Measurements from ENCODE around the gene RNU6-1.

Gene RNU6-1

DNA sequence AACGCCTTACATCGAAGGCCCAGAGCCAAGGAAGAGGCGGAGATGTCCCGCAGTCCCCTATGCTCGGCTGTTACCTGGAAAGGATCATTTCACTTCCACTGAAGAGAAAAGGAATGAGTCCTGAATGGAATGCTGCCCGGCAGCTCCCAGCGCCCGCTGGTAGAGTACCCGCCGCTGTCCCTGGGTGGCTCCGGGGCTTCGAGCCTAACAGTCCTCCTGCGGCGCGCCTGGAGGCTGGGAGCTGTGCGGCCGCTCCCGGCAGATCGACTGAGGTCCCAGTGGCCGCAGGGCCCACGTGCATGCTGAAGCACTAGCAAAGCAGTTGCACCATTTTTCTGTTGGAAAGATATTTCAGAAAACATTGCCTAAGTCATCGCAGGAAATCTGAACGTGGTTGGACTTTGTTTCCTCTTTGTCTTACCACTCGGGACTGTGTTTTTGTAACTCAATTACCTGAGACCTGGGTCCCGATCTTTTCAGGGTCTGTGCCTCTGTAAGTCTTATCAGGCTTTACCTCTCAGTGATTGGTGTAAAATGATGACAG, 984 bp downstream of the RNU6-1 start:
- Histone ChIP-seq H3K36me3 (ENCODE audit: control insufficient read depth in 2 of 2, insufficient read depth in 1 of 2, low read length in 2 of 2) (no peaks in the 10 kb centered on the region), H3K4me1 (ENCODE audit: control insufficient read depth, insufficient read depth, low read length) (no peaks in the 10 kb centered on the region; the same call in 1 of the 2 replicates), H3K4me3 (ENCODE audit: low read depth, low read length) (no peak overlapping the region), H3K27ac (ENCODE audit: extremely low read depth, low read depth, low read length) (no peak overlapping the region), H3K9me3 (ENCODE audit: control insufficient read depth, insufficient read depth, low read depth, low read length) (no peaks in the 10 kb centered on the region)
- ChIA-PET CTCF (interaction anchor here (4.3 kb wide), 1 partner anchor 381 kb away, joined by 59 read pairs; no protein-coding TSS in a partner anchor), POLR2A (no interaction called here)
- TF ChIP-seq ZNF768 (tag by site-specific recombination; IDR thresholded peaks at IDR 0.05) = 0 out of 2 replicates have a peak, but pooled peaks have one; percentile 13
- TF ChIP-seq, protein P1, sequence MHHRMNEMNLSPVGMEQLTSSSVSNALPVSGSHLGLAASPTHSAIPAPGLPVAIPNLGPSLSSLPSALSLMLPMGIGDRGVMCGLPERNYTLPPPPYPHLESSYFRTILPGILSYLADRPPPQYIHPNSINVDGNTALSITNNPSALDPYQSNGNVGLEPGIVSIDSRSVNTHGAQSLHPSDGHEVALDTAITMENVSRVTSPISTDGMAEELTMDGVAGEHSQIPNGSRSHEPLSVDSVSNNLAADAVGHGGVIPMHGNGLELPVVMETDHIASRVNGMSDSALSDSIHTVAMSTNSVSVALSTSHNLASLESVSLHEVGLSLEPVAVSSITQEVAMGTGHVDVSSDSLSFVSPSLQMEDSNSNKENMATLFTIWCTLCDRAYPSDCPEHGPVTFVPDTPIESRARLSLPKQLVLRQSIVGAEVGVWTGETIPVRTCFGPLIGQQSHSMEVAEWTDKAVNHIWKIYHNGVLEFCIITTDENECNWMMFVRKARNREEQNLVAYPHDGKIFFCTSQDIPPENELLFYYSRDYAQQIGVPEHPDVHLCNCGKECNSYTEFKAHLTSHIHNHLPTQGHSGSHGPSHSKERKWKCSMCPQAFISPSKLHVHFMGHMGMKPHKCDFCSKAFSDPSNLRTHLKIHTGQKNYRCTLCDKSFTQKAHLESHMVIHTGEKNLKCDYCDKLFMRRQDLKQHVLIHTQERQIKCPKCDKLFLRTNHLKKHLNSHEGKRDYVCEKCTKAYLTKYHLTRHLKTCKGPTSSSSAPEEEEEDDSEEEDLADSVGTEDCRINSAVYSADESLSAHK (tag by site-specific recombination; IDR thresholded peaks at IDR 0.05) = no peak

DNA sequence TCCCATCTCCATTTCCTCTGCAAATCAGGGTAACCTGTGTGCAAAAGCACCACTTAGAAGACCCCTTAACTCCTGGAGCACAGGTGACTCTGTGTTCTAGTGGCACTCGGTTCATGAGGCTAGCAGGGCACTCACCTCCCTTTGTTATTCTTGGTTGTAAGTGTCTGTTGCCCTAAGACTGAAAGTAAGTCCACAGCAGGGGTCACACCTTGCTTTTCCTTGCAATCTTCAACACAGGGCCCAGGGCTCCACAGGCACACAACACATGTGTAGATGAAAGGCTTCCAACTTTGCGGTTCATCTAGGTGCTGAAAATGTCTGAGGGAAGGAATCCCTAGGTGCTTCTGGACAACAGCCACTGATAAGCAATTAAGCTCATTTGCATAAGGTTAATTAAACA, 2.9 kb downstream of the RNU6-1 start:
- no peaks in the 10 kb centered on the region for H3K36me3 ChIP-seq (ENCODE audit: control insufficient read depth in 2 of 2, insufficient read depth in 1 of 2, low read length in 2 of 2)
- H3K4me1 ChIP-seq (ENCODE audit: control insufficient read depth, insufficient read depth, low read length) = no peaks in the 10 kb centered on the region; the same call in 1 of the 2 replicates
- no peak overlapping the region for H3K4me3 ChIP-seq (ENCODE audit: low read depth, low read length)
- H3K27ac ChIP-seq (ENCODE audit: extremely low read depth, low read depth, low read length) = no peak overlapping the region
- TF ChIP-seq ZNF2 (tag by site-specific recombination; IDR thresholded peaks at IDR 0.05) (no peak), ZNF366 (tag by site-specific recombination; conservative IDR thresholded peaks at IDR 0.05) (no peak), ZBTB20 (tag by site-specific recombination; IDR thresholded peaks at IDR 0.05) (peak; percentile 77; the same call in 1 of the 2 replicates)
- POLR2A ChIA-PET = no interaction called here
- CTCF ChIA-PET = interaction anchor here (0.6 to 4.3 kb wide), 12 partner anchors 11 to 890 kb away, joined by 3 to 59 read pairs (median 3); no protein-coding TSS in a partner anchor
- H3K9me3 ChIP-seq (ENCODE audit: control insufficient read depth, insufficient read depth, low read depth, low read length) = no peaks in the 10 kb centered on the region

DNA sequence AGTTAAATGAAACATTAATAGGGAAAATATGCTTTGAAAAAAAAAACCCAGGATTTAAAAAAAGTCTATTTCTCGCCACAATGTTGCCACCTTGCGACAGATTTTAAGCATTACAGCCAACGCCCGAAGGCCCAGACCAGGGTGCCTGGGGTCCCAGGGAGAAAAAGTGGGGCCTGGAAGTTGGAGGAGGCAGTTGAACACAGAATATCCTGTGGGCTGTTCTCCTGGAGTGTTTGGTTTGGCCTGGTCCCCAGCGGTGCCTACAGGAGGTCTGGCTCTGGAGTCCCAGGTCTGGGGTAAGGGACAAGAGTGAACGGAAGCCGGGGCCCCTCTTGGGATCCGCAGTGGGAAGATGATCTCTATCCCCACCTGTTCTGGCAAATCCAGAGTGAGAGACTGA, 3.4 kb downstream of the RNU6-1 start:
- POLR2A ChIA-PET = no interaction called here
- H3K4me3 ChIP-seq (ENCODE audit: low read depth, low read length) = no peak overlapping the region
- no peaks in the 10 kb centered on the region for H3K36me3 ChIP-seq (ENCODE audit: control insufficient read depth in 2 of 2, insufficient read depth in 1 of 2, low read length in 2 of 2)
- no peak overlapping the region for H3K27ac ChIP-seq (ENCODE audit: extremely low read depth, low read depth, low read length)
- no peaks in the 10 kb centered on the region; the same call in 1 of the 2 replicates for H3K4me1 ChIP-seq (ENCODE audit: control insufficient read depth, insufficient read depth, low read length)
- CTCF ChIA-PET = interaction anchor here (0.6 to 4.3 kb wide), 24 partner anchors 10 to 895 kb away, joined by 3 to 59 read pairs (median 4); no protein-coding TSS in a partner anchor
- H3K9me3 ChIP-seq (ENCODE audit: control insufficient read depth, insufficient read depth, low read depth, low read length) = no peaks in the 10 kb centered on the region
- no peak for TF ChIP-seq EGR2 (tag by site-specific recombination; IDR thresholded peaks at IDR 0.05; ENCODE audit: low read depth)
- 0 out of 2 replicates have a peak, but pooled peaks have one; percentile 35 for TF ChIP-seq KLF10 (tag by site-specific recombination; IDR thresholded peaks at IDR 0.05)
- TF ChIP-seq, protein P2, sequence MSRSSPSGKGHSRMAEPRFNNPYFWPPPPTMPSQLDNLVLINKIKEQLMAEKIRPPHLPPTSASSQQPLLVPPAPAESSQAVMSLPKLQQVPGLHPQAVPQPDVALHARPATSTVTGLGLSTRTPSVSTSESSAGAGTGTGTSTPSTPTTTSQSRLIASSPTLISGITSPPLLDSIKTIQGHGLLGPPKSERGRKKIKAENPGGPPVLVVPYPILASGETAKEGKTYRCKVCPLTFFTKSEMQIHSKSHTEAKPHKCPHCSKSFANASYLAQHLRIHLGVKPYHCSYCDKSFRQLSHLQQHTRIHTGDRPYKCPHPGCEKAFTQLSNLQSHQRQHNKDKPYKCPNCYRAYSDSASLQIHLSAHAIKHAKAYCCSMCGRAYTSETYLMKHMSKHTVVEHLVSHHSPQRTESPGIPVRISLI (tag by site-specific recombination; IDR thresholded peaks at IDR 0.05) = peak; percentile 80; the same call in 1 of the 2 replicates
- TF ChIP-seq ZSCAN30 (tag by site-specific recombination; IDR thresholded peaks at IDR 0.05) = no peak
- TF ChIP-seq ZXDB (tag by site-specific recombination; IDR thresholded peaks at IDR 0.05) = 0 out of 2 replicates have a peak, but pooled peaks have one; percentile 23
- TF ChIP-seq, protein P3, sequence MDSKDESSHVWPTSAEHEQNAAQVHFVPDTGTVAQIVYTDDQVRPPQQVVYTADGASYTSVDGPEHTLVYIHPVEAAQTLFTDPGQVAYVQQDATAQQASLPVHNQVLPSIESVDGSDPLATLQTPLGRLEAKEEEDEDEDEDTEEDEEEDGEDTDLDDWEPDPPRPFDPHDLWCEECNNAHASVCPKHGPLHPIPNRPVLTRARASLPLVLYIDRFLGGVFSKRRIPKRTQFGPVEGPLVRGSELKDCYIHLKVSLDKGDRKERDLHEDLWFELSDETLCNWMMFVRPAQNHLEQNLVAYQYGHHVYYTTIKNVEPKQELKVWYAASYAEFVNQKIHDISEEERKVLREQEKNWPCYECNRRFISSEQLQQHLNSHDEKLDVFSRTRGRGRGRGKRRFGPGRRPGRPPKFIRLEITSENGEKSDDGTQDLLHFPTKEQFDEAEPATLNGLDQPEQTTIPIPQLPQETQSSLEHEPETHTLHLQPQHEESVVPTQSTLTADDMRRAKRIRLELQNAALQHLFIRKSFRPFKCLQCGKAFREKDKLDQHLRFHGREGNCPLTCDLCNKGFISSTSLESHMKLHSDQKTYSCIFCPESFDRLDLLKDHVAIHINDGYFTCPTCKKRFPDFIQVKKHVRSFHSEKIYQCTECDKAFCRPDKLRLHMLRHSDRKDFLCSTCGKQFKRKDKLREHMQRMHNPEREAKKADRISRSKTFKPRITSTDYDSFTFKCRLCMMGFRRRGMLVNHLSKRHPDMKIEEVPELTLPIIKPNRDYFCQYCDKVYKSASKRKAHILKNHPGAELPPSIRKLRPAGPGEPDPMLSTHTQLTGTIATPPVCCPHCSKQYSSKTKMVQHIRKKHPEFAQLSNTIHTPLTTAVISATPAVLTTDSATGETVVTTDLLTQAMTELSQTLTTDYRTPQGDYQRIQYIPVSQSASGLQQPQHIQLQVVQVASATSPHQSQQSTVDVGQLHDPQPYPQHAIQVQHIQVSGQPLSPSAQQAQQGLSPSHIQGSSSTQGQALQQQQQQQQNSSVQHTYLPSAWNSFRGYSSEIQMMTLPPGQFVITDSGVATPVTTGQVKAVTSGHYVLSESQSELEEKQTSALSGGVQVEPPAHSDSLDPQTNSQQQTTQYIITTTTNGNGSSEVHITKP (tag by site-specific recombination; IDR thresholded peaks at IDR 0.05) = no peak
- TF ChIP-seq GLIS1 (tag by site-specific recombination; IDR thresholded peaks at IDR 0.05) = 0 out of 2 replicates have a peak, but pooled peaks have one; percentile 18
- TF ChIP-seq WT1 (tag by site-specific recombination; IDR thresholded peaks at IDR 0.05) = no peak
- TF ChIP-seq RBAK (tag by site-specific recombination; IDR thresholded peaks at IDR 0.05) = no peak
- TF ChIP-seq ZNF658 (tag by site-specific recombination; IDR thresholded peaks at IDR 0.05) = no peak
- TF ChIP-seq, protein P4, sequence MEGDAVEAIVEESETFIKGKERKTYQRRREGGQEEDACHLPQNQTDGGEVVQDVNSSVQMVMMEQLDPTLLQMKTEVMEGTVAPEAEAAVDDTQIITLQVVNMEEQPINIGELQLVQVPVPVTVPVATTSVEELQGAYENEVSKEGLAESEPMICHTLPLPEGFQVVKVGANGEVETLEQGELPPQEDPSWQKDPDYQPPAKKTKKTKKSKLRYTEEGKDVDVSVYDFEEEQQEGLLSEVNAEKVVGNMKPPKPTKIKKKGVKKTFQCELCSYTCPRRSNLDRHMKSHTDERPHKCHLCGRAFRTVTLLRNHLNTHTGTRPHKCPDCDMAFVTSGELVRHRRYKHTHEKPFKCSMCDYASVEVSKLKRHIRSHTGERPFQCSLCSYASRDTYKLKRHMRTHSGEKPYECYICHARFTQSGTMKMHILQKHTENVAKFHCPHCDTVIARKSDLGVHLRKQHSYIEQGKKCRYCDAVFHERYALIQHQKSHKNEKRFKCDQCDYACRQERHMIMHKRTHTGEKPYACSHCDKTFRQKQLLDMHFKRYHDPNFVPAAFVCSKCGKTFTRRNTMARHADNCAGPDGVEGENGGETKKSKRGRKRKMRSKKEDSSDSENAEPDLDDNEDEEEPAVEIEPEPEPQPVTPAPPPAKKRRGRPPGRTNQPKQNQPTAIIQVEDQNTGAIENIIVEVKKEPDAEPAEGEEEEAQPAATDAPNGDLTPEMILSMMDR (tag by site-specific recombination; IDR thresholded peaks at IDR 0.05) = peak; percentile 59; the same call in 1 of the 2 replicates
- TF ChIP-seq ZNF791 (tag by site-specific recombination; IDR thresholded peaks at IDR 0.05) = no peak
- peak; percentile 69; the same call in 1 of the 2 replicates for TF ChIP-seq ZNF660 (tag by site-specific recombination; IDR thresholded peaks at IDR 0.05)
- TF ChIP-seq ZNF654 (tag by site-specific recombination; IDR thresholded peaks at IDR 0.05; ENCODE audit: low read depth) = peak; percentile 77
- no peak for TF ChIP-seq ZNF785 (tag by site-specific recombination; IDR thresholded peaks at IDR 0.05)
- TF ChIP-seq ZNF133 (tag by site-specific recombination; IDR thresholded peaks at IDR 0.05) = no peak
- no peak for TF ChIP-seq ZNF555 (tag by site-specific recombination; conservative IDR thresholded peaks at IDR 0.05)
- TF ChIP-seq ZNF391 (tag by site-specific recombination; IDR thresholded peaks at IDR 0.05; ENCODE audit: borderline replicate concordance, low read depth) = no peak

All from HEK293 (cell line).